GM12878 (cell line): ENCODE data around the gene CDC42SE1.

Experiments
- JUNB ChIP-seq: IDR thresholded peaks from 2 replicates; pipeline ENCODE4 v1.6.1; 2016; ENCODE audit warnings: antibody characterized with exemption, mild to moderate bottlenecking
- SIN3A ChIP-seq: IDR thresholded peaks from 2 replicates; pipeline ENCODE4 v1.6.1; 2012; ENCODE audit warnings: low read depth, low read length, improper control_type of control experiment
- SP1 ChIP-seq: IDR thresholded peaks from one replicate; pipeline ENCODE4 v1.6.1; 2011; ENCODE audit warnings: low read depth, low read length
- STAT1 ChIP-seq: fragments of 450-650 bp; conservative IDR thresholded peaks from 2 replicates; pipeline ENCODE4 v1.6.1; 2014; ENCODE audit warnings: antibody characterized with exemption, mild to moderate bottlenecking
- SUZ12 ChIP-seq: fragments of 200-600 bp; sonication (generic); IDR thresholded peaks from one replicate; pipeline ENCODE4 v1.6.1; 2018; ENCODE audit warnings: antibody characterized with exemption, mild to moderate bottlenecking; ENCODE audit not compliant: unreplicated experiment
- TF ChIP-seq, protein P1 (sequence below), 3 experiments: IDR thresholded peaks in 2 of 3; conservative IDR thresholded peaks in 1 of 3; 2 replicates each; pipeline ENCODE4 v1.5.1; 2011; ENCODE audit warnings: low read depth in 3 of 3, low read length in 3 of 3, mild to moderate bottlenecking in 3 of 3, control low read depth in 2 of 3, moderate library complexity in 2 of 3, inconsistent platforms in 1 of 3, mixed read lengths in 1 of 3; ENCODE audit not compliant: control insufficient read depth in 2 of 3, insufficient read depth in 1 of 3; ENCODE audit errors: extremely low read depth in 1 of 3

DNA sequence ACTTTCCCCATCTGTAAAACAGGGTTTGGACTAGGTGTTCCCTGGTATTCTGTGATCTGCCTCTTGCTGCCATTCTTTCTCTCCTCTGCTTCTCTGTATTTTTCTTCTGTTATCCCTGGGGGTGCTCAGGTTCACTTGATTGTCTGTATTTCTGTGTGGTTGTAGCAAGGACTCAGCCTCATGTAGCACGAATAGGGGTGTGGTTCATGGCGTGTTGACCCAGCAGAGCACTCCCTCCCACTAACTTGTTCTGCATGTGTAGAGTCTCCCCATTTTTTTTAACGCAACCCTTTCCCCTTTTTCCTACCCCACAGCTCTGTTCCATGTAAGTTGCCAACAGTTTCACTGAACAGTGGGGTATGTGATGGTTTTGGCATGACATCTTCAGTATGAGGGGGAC lies 24.3 kb downstream of the CDC42SE1 start:
- TF ChIP-seq, protein P1, sequence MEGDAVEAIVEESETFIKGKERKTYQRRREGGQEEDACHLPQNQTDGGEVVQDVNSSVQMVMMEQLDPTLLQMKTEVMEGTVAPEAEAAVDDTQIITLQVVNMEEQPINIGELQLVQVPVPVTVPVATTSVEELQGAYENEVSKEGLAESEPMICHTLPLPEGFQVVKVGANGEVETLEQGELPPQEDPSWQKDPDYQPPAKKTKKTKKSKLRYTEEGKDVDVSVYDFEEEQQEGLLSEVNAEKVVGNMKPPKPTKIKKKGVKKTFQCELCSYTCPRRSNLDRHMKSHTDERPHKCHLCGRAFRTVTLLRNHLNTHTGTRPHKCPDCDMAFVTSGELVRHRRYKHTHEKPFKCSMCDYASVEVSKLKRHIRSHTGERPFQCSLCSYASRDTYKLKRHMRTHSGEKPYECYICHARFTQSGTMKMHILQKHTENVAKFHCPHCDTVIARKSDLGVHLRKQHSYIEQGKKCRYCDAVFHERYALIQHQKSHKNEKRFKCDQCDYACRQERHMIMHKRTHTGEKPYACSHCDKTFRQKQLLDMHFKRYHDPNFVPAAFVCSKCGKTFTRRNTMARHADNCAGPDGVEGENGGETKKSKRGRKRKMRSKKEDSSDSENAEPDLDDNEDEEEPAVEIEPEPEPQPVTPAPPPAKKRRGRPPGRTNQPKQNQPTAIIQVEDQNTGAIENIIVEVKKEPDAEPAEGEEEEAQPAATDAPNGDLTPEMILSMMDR (IDR thresholded peaks at IDR 0.05 in 2 of 3, conservative IDR thresholded peaks at IDR 0.05 in 1 of 3; ENCODE audit: control insufficient read depth in 2 of 3, extremely low read depth in 1 of 3, insufficient read depth in 1 of 3, low read depth in 3 of 3, low read length in 3 of 3), result no peak
- TF ChIP-seq STAT1 (no peak), SP1 (no peak), SIN3A (no peak), JUNB (no peak), SUZ12 (no peak)
